Measurements from ENCODE around the gene ENO4.

Gene ENO4

DNA sequence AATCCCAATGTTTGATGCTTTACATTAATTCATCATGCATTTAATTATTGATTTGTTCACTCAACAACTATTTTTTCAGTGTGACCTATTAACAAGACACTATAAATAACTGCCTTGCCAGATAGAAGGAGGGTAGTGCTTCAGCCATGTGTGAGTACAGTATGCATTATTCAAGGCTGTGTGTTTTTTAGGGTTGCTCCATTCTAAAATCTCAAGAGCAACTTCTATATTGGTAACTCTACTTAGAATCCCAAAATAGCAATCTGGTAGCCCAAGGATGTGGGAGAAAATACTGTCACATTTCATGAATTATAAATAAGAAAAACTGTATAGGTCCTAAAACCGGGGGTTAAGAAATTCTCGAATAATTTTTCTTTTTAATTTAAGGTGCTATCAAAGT is 69.9 kb downstream of the ENO4 start:
- DNase-seq: no peak

DNA sequence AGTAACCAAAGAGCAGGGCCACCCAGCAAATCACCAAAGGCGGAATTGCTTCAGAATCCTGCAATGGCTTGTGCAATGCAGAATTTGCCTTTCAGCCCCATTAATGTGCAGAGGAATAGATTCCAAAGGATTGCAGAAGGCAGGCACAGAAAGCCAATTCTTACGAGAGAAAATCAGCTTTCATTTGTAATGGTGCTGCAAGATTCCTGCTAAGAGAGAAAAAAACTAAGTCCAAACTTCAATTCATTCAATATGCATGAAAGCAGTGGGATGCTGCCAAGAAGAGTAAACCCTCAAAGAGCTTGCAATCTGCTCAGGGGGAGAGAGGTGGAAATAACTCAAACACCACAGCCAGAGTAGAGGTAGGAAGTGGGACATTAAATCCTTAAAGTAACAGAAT is 70.4 kb downstream of the ENO4 start:
- no peak for DNase-seq

DNA sequence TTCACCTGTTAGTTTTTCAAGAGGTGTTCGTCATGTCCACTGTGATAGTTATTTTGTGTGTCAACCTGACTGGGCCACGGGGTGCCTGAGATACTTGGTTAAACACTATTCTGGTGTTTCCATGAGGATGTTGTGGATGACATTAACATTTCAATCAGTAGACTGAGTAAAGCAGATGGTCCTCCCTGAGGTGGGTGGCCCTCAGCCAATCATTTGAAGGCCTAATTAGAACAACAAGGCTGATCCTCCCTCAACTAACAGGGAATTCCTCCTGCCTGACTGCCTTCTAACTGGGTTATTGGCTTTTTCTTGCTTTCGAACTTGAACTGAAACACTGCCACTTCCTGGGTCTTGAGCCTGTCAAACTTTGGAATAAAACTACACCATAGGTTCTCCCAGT is 75.8 kb downstream of the ENO4 start:
- DNase-seq: no peak

DNA sequence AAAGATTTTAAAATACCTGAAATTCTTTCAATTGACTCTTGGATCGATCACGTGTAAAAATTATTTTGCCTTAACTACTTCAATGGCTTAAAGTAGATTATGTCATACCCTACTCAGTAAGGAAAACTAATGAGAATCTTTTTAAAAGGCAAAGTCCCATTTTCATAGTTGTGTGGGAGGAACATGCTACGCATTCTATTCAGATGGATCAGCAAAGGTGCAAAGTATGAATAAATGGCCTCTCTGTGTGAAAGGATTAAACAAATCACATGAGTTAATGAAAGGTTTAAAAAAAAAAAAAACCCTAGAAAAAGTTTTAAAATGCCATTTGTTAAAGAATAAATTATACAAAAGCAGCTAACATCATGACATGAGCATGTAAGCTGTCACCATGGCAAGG is 77.1 kb downstream of the ENO4 start:
- DNase-seq: no peak

DNA sequence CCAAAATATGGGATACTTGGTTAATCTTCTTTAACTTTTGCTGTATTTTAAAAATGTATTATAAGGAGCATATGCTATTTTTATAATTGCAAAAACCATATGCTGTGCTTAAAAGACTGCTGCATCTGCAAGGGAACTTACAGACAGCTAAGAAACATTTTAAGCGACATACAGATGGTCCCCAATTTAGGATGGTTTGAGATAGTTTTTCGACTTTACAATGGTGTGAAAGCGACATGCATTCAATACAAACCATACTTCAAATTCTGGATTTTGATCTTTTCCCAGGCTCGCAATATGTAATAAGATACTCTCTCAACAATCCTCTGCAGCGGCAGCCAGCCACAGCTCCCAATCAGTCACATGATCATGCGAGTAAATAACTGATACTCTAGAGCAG is 82.5 kb downstream of the ENO4 start:
- DNase-seq: no peak

All from CD4-positive, alpha-beta T cell treated with Interleukin-21 for 1 hour (primary cell).